Retina (tissue), 1 donor: ENCODE data around the gene ACAP2.

ENCODE experiments used
- DNase-seq: peaks from one replicate; pipeline ENCODE4 v3.0.0-alpha.2; 2016

ACAP2 gene

GRCh38 chr3:195285372-195285771 lies 157.4 kb downstream of the ACAP2 start:
- DNase-seq = no peak

GRCh38 chr3:195284842-195285241 lies 158.0 kb downstream of the ACAP2 start:
- DNase-seq = no peak

- DNase-seq = no peak
Measured at GRCh38 chr3:195282961-195283360, 159.9 kb downstream of the ACAP2 start.

GRCh38 chr3:195274259-195274966 lies 168.4 kb downstream of the ACAP2 start:
- no peak for DNase-seq

- DNase-seq = peak; percentile 97
Measured at GRCh38 chr3:195271410-195272243, 171.2 kb downstream of the ACAP2 start.

GRCh38 chr3:195270817-195271409 lies 171.9 kb downstream of the ACAP2 start, which contains the start of gene XXYLT1:
Gene XXYLT1 (minus strand): TSS chr3:195271159. CDS start chr3:195271058, 101 bp downstream.
- peak; percentile 98 for DNase-seq

- DNase-seq = peak; percentile 87
Measured at GRCh38 chr3:195270079-195270816, 172.6 kb downstream of the ACAP2 start.

GRCh38 chr3:195269375-195270078 lies 173.3 kb downstream of the ACAP2 start:
- DNase-seq = no peak

GRCh38 chr3:195268576-195269309 lies 174.1 kb downstream of the ACAP2 start:
- DNase-seq = no peak

GRCh38 chr3:195267096-195267495 lies 175.7 kb downstream of the ACAP2 start:
- no peak for DNase-seq

- no peak for DNase-seq
Measured at GRCh38 chr3:195266428-195266827, 176.4 kb downstream of the ACAP2 start.

- no peak for DNase-seq
Measured at GRCh38 chr3:195265363-195265976, 177.3 kb downstream of the ACAP2 start.

- DNase-seq = no peak
Measured at GRCh38 chr3:195263925-195264600, 178.8 kb downstream of the ACAP2 start.

GRCh38 chr3:195263193-195263924 lies 179.5 kb downstream of the ACAP2 start:
- no peak for DNase-seq

- no peak for DNase-seq
Measured at GRCh38 chr3:195261925-195262324, 180.9 kb downstream of the ACAP2 start.

GRCh38 chr3:195260280-195260905 lies 182.4 kb downstream of the ACAP2 start:
- DNase-seq = peak; percentile 81

GRCh38 chr3:195259475-195260279 lies 183.1 kb downstream of the ACAP2 start:
- DNase-seq = peak; percentile 92

GRCh38 chr3:195259154-195259474 lies 183.7 kb downstream of the ACAP2 start:
- DNase-seq = peak; percentile 59
